Peyer's patch (tissue), 4 donors: ENCODE data around the gene OR4F6.

ENCODE experiments used
- CTCF ChIP-seq, 6 experiments: fragments of 450-650 bp in 4 of 6; fragments of 200-600 bp in 2 of 6; sonication (generic) in 1 of 6; IDR thresholded peaks; one replicate each; pipeline ENCODE4 v1.5.1; 2017 to 2019; ENCODE audit warnings: antibody characterized with exemption in 6 of 6, mild to moderate bottlenecking in 3 of 6, moderate library complexity in 1 of 6
- POLR2A ChIP-seq, 2 donors: fragments of 450-650 bp; IDR thresholded peaks; one replicate each; pipeline ENCODE4 v1.5.1; 2017; ENCODE audit warnings: antibody characterized with exemption in 2 of 2, mild to moderate bottlenecking in 2 of 2, moderate library complexity in 2 of 2

- TF ChIP-seq CTCF (IDR thresholded peaks at IDR 0.05) (no peak), POLR2A (IDR thresholded peaks at IDR 0.05) (no peak)
Observed at GRCh38 chr15:101810876-101811275, 7.6 kb downstream of the OR4F6 start.
